Measurements from ENCODE around the gene CAMKMT.

Gene CAMKMT

GRCh38 chr2:44744961-44745892, 383.5 kb downstream of the CAMKMT start:
- TF ChIP-seq CREB1 (IDR thresholded peaks at IDR 0.05; ENCODE audit: low read depth), result no peak
- TF ChIP-seq EGR1 (IDR thresholded peaks at IDR 0.05), result no peak
- no peak for TF ChIP-seq FOXM1 (IDR thresholded peaks at IDR 0.05; ENCODE audit: borderline replicate concordance, low read depth)
- no peak for TF ChIP-seq ZBTB7A (IDR thresholded peaks at IDR 0.05; ENCODE audit: low read depth)
- no peak for TF ChIP-seq TEAD4 (IDR thresholded peaks at IDR 0.05)

- TF ChIP-seq ZBTB7A (IDR thresholded peaks at IDR 0.05; ENCODE audit: low read depth), result no peak
- no peak for TF ChIP-seq REST (IDR thresholded peaks at IDR 0.05; ENCODE audit: low read depth)
- no peak for TF ChIP-seq CEBPB (IDR thresholded peaks at IDR 0.05)
- TF ChIP-seq NFIC (IDR thresholded peaks at IDR 0.05), result no peak
- no peak for TF ChIP-seq RAD21 (IDR thresholded peaks at IDR 0.05; ENCODE audit: low read depth)
- no peak for TF ChIP-seq TCF12 (IDR thresholded peaks at IDR 0.05; ENCODE audit: low read depth)
Observed at GRCh38 chr2:44745922-44746766, 384.4 kb downstream of the CAMKMT start.

GRCh38 chr2:44746856-44747615, 385.3 kb downstream of the CAMKMT start:
- TF ChIP-seq MAX (IDR thresholded peaks at IDR 0.05) (no peak), ZBTB7A (IDR thresholded peaks at IDR 0.05; ENCODE audit: low read depth) (no peak), YY1 (IDR thresholded peaks at IDR 0.05; ENCODE audit: low read depth) (no peak), TCF12 (IDR thresholded peaks at IDR 0.05; ENCODE audit: low read depth) (no peak), CEBPB (IDR thresholded peaks at IDR 0.05) (peak; percentile 98), REST (IDR thresholded peaks at IDR 0.05; ENCODE audit: low read depth) (peak; percentile 71), NFIC (IDR thresholded peaks at IDR 0.05) (no peak)

GRCh38 chr2:44747794-44748193, 386.0 kb downstream of the CAMKMT start:
- no peak for TF ChIP-seq NFIC (IDR thresholded peaks at IDR 0.05)
- no peak for TF ChIP-seq YY1 (IDR thresholded peaks at IDR 0.05; ENCODE audit: low read depth)
- no peak for TF ChIP-seq USF1 (IDR thresholded peaks at IDR 0.05)
- TF ChIP-seq TAF1 (IDR thresholded peaks at IDR 0.05; ENCODE audit: low read depth), result no peak
- no peak for TF ChIP-seq FOXM1 (IDR thresholded peaks at IDR 0.05; ENCODE audit: borderline replicate concordance, low read depth)
- TF ChIP-seq RAD21 (IDR thresholded peaks at IDR 0.05; ENCODE audit: low read depth), result no peak
- TF ChIP-seq TEAD4 (IDR thresholded peaks at IDR 0.05), result no peak
- TF ChIP-seq REST (IDR thresholded peaks at IDR 0.05; ENCODE audit: low read depth), result no peak
- no peak for TF ChIP-seq EP300 (IDR thresholded peaks at IDR 0.05; ENCODE audit: borderline replicate concordance)
- TF ChIP-seq MAX (IDR thresholded peaks at IDR 0.05), result no peak
- TF ChIP-seq CREB1 (IDR thresholded peaks at IDR 0.05; ENCODE audit: low read depth), result no peak
- TF ChIP-seq ZBTB7A (IDR thresholded peaks at IDR 0.05; ENCODE audit: low read depth), result no peak
- no peak for TF ChIP-seq TCF12 (IDR thresholded peaks at IDR 0.05; ENCODE audit: low read depth)
- no peak for TF ChIP-seq EGR1 (IDR thresholded peaks at IDR 0.05)
- TF ChIP-seq CEBPB (IDR thresholded peaks at IDR 0.05), result no peak
